ENCODE results near the gene BRAT1.
"Not testable (repeated sequence)": the region's sequence is repeated elsewhere in the genome, so short reads cannot be mapped to it uniquely, and the experiment has no call there.

Gene BRAT1

GRCh38 chr7:2583798-2584580, 28.7 kb upstream of the BRAT1 start:
- DNase-seq (ENCODE audit: low spot score): no peak

- DNase-seq (ENCODE audit: low spot score): no peak
These were observed 26.8 kb upstream of the BRAT1 start for GRCh38 chr7:2582006-2582735.

GRCh38 chr7:2580636-2581035, 25.3 kb upstream of the BRAT1 start:
- no peak for DNase-seq (ENCODE audit: low spot score)

- no peak for DNase-seq (ENCODE audit: low spot score)
These were observed 22.8 kb upstream of the BRAT1 start for GRCh38 chr7:2577914-2578680.

- no peak for DNase-seq (ENCODE audit: low spot score)
These were observed 21.6 kb upstream of the BRAT1 start for GRCh38 chr7:2576742-2577491.

GRCh38 chr7:2575733-2576340, 20.5 kb upstream of the BRAT1 start:
- DNase-seq (ENCODE audit: low spot score): peak; percentile 67

- DNase-seq (ENCODE audit: low spot score): no peak
These were observed 19.9 kb upstream of the BRAT1 start for GRCh38 chr7:2575046-2575732.

- DNase-seq (ENCODE audit: low spot score): no peak
These were observed 18.4 kb upstream of the BRAT1 start for GRCh38 chr7:2573761-2574160.

- no peak for DNase-seq (ENCODE audit: low spot score)
These were observed 16.9 kb upstream of the BRAT1 start for GRCh38 chr7:2572101-2572842.

GRCh38 chr7:2571409-2571808, 16.1 kb upstream of the BRAT1 start:
- DNase-seq (ENCODE audit: low spot score): no peak

- DNase-seq (ENCODE audit: low spot score): no peak
These were observed 14.7 kb upstream of the BRAT1 start for GRCh38 chr7:2570021-2570420.

GRCh38 chr7:2569421-2569820, 14.1 kb upstream of the BRAT1 start:
- DNase-seq (ENCODE audit: low spot score): no peak

GRCh38 chr7:2568521-2569223, 13.3 kb upstream of the BRAT1 start:
- DNase-seq (ENCODE audit: low spot score): no peak

- DNase-seq (ENCODE audit: low spot score): peak; percentile 72
These were observed 12.5 kb upstream of the BRAT1 start for GRCh38 chr7:2567679-2568278.

- no peak for DNase-seq (ENCODE audit: low spot score)
These were observed 11.8 kb upstream of the BRAT1 start for GRCh38 chr7:2566890-2567678.

- DNase-seq (ENCODE audit: low spot score): no peak
These were observed 11.1 kb upstream of the BRAT1 start for GRCh38 chr7:2566348-2566889.

- no peak for DNase-seq (ENCODE audit: low spot score)
These were observed 9.7 kb upstream of the BRAT1 start for GRCh38 chr7:2564970-2565540.

- not testable (repeated sequence) for DNase-seq (ENCODE audit: low spot score)
These were observed 8.6 kb upstream of the BRAT1 start for GRCh38 chr7:2563955-2564354.
